NCI-H146 treated with DMSO at 0.1 percent for 48 hours (cell line): ENCODE measurements around the gene RAD51B.

Experiments used
- DNase-seq: peaks from one replicate; lab custom pipeline; 2025; ENCODE audit not compliant: unreplicated experiment; lab: John Stamatoyannopoulos, UW

Gene RAD51B

DNA sequence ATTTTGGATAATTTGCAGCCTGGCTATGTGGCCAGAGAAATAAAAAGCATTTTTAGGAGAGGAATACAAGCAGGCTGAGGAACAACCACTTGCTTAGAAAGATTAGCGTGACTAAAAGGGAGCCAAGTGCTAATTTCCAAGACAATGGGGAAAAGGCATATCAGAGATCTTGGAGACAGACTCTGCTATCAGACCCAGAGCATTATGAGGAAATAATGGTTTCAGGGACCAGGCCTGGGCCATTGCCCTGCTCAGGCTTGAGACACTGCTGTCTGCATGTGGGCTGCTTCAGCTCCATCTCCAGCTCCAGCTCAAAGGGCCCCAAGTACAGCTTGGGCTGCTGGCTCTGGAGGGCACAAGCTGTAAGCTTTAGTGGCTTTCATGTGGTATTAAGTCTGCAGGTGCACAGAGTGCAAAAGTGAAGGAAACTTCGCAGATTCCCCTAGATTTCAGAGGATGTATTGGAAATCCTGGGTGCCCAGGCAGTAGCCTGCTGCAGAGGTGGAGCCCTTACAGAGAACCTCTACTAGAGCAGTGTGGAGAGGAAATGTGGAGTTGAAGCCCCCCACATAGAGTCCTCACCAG, 524.0 kb downstream of the RAD51B start:
- no peak for DNase-seq

DNA sequence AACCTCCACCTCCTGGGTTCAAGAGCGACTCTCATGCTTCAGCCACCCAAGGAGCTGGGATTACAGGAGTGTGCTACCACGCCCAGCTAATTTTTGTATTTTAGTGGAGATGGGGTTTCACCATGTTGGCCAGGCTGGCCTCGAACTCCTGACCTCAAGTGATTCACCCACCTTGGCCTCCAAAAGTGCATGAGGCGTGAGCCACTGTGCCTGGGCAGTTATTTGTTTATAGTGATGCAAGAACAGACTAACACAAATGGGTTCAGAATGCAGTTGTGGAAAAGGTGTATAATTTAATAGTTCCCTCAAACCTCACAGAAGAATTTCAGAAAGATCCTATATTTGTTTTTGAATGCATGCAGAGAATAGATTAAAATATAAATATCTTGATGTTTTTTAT, 526.2 kb downstream of the RAD51B start:
- DNase-seq = no peak

DNA sequence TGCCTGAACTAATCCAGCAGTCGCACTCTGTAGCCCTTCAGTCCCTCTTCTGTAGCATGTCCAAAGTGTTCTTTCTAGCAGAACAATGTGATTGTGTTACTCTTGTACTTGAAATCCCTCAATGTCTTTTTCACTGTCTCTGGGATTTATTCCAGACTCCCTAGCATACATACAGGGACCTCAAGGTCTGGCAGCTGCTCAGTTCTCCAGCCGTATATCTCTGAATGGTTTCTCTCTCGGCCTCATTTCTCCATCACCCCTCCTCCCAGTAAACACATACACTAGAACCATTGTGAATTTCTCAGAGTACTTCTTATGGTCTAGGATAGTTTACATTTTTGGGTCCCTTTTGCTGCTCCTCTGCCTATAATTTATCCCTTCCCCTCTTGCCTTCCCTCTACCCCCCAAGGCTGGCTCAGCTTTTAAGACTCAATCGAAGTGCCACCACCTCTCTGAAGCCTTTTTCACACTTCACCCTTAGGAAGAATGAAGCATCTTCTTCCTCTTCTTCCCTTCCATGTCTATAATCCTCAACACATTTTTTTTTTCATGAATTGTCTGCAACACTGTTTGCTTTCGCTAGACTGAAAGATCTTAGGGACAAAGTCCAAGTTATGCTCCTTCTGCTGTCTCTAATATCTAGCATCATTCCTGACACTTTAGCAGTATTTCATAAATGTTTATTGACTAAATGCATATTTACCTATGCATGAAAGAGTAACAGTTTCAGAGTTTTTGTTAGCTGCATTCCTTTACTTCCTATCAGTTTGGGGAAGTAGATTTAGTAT, 527.2 kb downstream of the RAD51B start:
- no peak for DNase-seq

DNA sequence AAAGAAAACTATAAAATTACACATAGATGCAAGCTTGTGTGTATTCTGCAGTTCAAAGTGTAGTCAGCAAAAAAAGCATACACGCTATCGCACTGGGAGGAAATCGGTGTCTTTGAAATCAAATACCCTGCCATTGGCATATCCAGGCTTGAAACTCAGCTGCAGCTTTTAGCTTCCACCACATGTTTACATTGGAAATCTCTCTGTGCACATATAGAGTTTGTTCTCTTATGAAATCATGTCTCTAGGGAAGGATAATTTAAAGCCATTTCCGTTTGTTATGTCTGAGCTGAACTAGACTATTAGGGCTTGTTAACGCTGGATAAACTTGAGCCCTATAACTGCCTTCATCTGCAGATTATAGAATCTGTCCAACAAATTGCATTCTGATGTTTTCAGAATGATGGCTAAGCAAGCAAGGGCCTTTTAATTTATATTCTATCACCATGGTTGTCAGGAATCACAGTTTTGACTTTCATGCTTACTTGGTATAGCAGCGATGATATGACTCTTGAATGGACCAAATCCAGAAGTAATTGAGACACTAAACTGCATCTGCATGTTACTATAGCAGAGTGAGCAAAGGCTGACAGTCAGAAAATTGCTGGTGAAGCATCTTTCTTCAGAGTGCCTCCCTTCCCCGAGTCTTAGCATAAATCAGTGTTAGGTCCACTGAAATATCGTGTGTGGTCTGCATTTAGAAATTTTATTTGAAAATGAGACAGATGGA, 530.5 kb downstream of the RAD51B start:
- DNase-seq = peak; percentile 1

DNA sequence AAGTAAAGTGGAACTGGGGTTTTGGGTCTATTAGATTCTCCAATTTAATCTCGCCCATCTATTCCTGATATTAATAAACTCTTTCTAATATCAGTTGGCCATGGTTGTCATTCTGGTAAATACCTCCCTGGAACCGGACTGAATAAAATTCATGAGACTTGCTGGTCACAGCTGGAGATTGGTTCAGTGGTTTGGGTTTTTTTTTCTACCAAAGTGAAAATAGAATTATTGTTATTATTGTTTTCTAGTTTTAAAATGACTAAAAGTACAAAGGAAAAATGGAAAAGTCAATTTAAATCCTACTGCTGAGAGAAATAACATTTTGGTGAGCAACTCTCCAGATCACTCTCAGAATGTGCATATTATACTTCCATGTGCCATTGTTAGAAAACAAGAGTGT, 535.8 kb downstream of the RAD51B start:
- no peak for DNase-seq

DNA sequence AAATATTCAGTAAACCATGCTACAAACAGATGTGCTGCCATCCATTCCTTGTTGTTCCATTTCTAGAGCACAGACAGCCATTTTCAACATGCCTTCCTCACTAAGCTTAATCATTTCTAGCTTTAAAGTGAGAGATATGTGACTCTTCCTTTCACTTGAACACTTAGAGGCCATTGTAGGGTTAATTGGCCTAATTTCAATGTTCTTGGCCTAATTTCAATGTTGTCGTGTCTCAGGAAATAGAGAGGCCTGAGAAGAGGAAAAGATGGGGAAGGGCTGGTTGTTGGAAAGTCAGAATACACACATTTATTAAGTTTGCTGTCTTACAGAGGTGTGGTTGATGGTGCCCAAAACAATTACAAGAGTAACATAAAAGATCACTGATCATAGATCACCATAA, 538.2 kb downstream of the RAD51B start:
- no peak for DNase-seq

DNA sequence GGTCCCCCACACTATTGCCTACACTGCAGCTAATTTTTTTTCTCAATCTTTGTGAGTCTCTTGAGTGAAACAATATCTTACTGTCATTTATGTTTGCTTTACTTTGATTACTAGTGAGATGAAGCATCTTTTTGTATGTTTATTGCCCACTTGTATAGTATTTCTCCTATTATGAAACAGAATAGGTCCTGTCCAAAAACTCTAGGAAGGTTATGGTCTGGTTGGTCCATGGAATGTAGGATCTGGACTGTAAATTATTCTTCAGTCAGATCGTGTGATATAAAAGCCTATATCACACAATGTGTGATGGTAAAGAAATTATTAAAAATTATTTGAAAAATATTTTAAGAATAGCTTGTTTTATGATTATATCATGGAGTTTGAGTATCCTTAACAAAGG, 538.9 kb downstream of the RAD51B start:
- no peak for DNase-seq

DNA sequence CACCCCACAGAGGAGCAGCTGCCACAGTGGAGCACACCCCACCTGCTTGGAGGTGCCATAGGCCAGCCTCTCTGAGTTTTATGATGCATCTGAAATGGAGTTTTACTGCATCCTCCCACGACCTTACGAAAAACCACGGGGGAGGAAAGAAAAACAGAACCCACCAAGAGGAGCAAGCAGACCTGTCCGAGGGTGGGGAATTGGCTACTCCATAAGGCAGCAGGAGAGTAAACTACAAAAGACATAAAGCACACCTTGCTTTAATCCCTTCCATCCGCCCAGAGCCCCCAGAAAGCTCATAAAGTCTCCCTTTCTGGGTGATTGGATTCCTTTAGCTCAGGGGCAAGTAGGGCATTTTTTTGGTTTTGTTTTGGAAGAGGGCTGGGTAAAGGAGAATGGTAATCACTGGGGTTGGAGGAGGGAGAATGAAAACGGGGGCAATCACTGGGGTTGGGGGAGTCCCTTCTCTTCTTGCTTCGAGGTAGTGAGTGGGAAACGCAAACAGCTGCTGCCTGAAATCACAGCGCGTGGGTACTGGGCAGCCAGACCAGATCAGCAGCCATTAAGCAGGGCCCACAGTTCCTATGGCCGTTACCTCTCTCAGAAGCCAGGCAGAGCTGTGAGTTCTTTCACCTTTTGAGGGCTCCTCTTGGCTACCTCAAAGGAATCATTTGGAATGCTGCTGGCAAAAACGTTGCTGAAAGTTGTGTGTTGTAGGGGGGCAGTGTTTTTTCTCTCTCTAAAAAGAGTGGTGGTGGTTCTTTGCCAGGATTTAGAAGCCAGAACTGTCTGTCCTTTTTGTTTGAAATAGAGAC, 539.6 kb downstream of the RAD51B start:
- no peak for DNase-seq

DNA sequence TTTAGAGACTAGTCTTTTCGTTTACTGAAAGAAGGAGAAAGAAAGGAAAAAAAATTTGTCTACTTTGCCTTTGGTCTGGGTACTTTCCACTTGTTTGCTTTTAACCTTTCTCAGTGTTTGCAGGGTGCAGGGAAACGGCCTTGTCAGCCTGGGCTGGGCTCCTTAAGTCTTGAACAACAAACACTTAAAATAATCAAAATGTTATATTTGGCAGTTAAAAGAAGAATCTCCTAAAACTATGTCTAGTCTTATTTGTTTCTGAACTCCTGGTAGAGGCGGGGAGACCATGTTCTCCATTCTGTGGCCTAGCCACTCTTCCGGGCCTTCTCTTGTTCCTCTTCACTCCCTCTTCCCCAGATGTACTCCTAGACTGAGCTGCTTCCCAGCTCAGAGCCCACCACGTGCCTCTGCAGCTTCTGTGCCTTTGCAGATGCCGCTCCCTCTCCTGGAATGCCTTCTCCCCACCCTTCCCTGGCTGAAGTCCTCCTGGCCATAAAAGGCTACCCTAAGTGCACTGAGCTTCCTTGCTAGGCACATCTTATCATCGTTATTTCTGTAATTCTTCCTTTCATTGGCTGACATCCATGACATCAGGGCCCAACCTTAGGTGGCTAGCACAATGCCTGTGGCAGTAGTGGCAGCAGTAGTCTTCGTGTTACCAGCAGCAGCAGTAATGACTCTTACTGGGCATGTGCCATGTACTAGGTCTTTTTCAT, 540.4 kb downstream of the RAD51B start:
- DNase-seq = no peak

DNA sequence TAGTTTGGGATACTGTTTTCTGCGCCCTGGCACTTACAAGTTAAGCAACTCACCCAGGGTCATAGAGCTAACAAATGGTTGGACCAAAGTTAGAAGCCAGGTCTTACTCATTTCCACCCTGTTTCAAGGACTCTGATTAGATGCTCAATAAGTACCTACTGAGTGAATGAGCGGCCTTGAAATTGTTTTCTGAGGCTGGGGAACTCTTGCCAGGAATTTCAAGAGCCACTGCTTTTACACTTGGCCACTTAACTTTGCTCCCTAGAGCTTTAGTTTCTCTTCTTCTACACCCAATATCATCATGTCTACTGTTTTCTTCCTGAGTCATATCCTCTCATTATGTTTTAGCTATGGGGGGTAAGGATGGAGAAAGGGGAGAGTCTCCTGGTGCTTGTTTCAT, 541.7 kb downstream of the RAD51B start:
- DNase-seq = no peak

DNA sequence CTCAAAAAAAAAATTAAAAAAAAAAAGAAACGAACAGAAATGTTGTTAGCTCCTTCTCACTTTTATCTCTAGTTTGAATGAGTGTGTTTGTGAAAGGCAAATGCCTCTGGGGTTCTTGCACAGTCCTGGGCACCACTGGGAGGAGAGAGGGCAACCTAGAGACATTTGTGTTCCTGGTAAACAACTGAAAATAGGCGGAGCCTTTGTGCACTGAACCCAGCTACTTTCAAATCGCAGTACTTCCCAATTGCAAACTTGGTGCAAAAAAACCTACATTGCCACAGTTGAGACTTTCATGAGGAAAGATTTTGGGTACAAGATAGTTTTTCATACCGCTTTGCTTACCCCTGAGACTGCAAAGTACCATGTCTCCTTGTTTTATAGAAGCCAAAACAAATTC, 543.3 kb downstream of the RAD51B start:
- no peak for DNase-seq

DNA sequence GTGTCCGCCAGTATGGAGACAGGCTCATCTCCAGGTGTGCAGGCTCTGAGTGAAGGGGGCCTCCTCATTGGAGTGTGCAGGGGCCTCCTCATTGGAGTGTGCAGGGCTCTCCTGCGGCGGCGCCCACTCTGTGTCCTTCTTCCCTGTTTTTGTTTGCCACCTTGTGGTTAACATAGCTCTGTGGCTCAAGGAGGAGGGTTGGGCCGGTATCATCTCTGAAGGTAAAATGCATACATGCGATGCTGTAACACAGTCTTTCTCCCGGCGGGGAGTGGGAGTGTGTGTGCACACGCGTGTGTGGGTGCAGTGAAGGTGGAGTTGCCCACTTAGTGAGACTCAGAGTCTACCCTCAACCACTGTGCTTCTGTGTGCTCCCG, 543.9 kb downstream of the RAD51B start:
- no peak for DNase-seq

DNA sequence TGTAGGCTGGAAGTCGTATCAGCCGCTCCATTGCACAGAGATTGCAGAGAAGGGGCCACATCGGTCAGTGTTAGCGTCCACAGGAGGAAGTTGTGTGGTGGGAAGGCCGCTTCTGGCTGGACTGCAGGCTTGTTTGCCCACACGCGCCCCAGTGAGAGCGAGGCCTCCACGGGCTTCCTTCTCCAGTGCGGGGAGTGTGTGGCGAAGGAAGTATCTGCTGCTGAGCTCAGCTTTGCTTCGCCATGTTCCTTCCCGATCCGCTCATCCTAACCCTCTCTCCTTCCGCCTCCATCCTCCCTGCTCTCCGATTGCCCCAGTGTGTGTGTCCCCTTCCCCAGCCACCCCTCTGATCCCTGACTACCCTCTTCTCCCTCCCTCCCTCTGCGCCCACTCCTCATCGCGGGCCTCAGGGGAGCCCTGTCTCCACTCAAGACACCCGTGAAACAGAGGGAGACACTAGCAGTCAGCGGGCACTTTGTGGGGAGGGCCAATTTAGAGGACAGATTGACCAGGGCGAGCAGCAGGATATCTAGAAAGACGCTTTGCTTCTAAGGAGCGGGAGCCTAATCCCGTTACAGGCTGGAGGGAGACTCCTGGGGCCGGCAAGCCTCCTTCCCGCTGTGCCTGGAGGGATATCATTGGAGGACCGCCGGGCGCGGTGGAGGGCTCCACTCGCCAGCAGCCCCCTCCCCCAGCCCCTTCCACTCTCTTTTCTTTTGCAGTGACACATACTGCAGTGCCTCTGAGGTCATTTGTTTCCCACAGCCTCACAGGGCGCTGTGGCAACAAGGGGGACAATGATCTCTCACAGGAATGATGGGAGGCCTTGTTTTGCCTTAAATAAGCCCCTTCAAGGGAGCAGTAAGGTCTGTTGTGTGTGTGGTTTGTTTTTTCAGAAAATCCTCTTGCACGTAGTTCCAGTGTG, 544.5 kb downstream of the RAD51B start:
- DNase-seq = no peak

DNA sequence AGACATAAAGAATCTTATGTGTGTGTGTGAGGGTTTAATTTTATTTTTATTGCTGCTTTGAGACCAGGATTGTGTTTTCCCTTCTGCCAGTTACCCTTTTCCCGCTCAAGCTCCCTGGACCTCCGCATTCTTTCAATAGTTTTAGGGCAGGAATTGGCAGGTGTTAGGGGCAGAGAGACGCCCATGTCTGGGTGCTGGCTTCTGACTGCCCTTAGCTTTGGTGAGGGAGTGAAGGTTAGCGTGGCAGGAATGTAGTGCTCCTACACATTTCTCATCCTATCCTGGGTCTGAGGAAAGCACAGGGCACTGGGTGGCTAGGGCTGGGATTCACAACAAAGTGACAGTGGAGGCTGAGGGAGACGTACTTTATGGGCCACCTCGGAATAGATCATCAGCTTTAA, 545.2 kb downstream of the RAD51B start:
- no peak for DNase-seq

DNA sequence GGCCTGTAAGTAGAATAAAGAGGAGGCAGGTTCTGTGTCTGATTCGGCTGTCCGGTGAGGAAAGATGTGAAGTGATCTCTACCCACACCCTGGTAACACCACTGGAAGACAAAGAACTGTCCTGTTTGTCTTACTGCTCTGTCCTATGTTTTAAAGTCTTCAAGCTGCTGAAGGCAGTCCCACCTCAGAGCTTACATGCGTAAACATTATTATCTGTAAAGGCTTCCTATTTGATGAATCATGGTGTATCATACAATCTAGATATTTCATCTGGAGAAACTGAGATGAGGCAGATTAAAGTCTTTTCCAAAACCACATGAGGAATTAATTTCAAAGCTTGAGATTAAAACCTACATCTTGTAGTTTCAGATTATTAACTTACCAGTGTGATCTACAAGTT, 545.6 kb downstream of the RAD51B start:
- no peak for DNase-seq

DNA sequence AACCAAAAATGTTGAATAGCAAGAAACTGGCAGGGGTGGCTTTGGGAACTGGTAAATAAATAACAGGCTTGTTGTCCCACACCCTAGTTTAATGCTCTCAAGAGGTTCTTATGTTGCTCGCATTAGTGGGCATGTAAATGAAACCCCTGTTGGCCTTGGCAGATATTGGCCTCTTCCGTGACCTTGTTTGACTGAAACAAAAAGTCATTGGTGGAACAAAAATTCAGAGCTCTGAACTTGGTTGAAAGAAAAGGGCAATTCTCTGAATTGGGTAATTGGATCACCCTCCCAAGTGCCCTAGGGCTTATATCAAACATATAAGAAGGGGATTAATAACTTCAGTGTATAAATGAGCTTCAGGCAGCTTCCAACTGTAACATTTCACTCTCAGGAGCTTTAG, 547.1 kb downstream of the RAD51B start:
- no peak for DNase-seq

DNA sequence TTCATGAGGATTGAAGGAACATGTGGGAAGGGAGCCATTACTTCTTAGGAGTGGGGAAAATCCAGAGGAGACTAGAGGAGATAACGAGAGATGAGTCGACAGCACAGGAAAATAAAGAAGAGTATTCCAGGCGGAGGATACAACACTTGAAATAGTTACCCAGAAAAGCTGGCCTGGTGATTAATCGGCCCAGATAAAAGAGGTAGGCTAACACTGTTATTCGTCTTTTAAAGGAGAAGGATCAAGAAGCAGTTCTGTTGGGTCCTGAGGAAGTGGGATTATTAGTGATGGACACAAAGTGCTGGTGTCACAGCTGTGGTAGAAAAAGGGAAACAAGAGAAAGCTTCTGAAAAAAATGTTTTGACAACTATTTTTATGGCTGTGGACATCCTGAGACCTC, 548.0 kb downstream of the RAD51B start:
- no peak for DNase-seq

DNA sequence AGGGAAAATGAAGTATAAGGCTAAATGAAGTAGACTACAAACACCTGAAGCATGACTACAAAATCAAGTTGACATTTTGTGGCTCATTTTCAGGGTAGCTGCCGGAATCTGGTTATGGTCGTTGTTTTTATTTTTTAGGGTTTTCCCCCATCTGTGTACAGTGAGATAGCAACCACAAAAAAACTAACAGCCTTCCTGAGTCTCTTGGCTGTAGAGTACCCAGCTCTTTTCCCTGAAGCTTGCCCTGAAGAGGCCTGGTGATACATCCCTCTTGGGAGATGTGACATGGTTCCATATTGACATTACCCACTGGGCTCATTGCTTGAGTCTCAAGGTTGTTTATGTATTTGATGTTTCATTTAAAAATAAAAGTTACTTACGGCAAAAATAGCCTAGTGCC, 549.3 kb downstream of the RAD51B start:
- DNase-seq = no peak

DNA sequence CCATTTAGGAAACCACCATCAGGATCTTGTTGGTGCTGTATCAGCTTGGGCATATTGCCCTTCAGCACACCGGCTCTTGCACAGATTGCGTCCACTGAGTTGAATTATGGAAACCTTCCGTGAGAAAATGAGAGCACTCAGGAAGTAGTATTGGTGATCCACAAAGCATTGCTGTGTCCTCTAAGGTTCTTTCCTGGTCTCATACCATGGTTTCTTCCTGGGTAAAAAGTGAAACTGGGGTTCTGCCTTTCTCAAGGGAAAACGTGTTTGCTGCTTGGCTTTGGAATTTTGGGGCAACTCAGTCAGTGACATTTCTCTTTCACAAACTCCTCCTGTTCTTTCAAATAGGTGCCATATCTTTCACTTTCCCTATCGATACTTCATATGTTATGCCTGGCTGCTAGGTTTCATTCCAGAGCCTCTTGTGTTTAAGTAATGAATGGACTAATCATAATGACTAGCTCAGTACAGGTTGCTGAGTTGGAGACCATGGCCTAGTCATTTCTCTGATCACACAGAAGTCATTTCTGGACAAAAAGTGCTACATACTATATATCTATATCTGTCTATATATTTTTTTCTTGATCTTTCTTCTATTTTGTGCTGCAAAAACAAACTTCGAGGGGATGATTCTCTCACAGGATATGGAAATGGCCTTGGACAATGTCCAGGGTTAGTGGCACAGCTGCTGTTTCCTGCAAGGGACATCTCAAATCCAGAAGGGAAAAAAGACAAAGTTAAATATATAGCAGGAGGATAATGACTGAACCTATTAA, 549.9 kb downstream of the RAD51B start:
- no peak for DNase-seq
